Nephron progenitor cell (in vitro differentiated cells): ENCODE data around the gene ZNF30.

ENCODE experiments used
- DNase-seq: peaks from one replicate; pipeline ENCODE4 v3.0.0; 2021
- H3K27ac Mint-ChIP-seq: 2 replicates; pipeline ENCODE4 v1.8.0; 2021; ENCODE audit warnings: mild to moderate bottlenecking, moderate library complexity, mixed read lengths
- H3K27me3 Mint-ChIP-seq: 2 replicates; pipeline ENCODE4 v1.8.0; 2021; ENCODE audit warnings: mild to moderate bottlenecking, low read depth, mixed read lengths; ENCODE audit not compliant: poor library complexity
- H3K36me3 Mint-ChIP-seq: 2 replicates; pipeline ENCODE4 v1.8.0; 2021; ENCODE audit warnings: low read depth, mixed read lengths
- H3K4me1 Mint-ChIP-seq: 2 replicates; pipeline ENCODE4 v1.8.0; 2021; ENCODE audit warnings: mixed read lengths
- H3K4me3 Mint-ChIP-seq: 2 replicates; pipeline ENCODE4 v1.8.0; 2021; ENCODE audit warnings: mild to moderate bottlenecking, moderate library complexity, mixed read lengths
- H3K9me3 Mint-ChIP-seq: 2 replicates; pipeline ENCODE4 v1.8.0; 2021; ENCODE audit warnings: mild to moderate bottlenecking, moderate library complexity, mixed read lengths
- TF ChIP-seq, protein P1 (sequence below): fragments of 200-600 bp; sonication (generic); IDR thresholded peaks from 2 replicates; pipeline ENCODE4 v1.5.0; 2021; ENCODE audit warnings: antibody characterized with exemption

ZNF30 gene

DNA sequence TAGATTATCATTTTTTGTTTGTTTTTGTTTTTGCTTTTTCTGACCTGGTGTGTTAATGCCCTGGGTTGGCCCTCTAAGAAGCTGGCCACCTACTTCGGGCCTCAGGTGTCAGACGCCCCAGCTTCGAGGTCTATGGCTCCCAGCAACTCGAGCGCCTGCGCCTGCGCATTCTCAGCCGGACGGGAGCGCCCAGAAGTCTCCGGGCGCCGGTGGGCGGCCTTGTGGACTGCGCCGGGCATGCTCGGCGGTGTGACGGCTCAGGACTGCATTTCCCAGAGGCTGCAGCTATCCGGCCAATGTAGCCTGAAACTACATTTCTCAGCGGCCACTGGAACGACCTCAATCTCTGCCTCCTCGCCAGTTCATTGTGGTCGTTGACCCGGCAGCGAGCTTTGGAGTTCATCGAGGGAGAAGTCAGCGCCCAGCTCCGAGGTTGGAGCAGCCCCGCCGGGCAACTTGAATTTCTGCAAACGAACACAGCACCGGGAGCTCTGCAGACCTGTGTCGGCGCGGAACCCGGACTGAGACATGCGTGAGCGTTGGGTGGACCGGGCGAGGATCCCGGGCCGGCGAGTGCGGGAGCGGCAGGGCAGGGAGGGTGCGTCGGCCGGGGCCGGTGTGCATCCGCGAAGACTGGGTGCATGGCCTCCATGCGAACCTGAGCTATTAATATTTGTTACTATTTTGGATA, at the start of gene ZNF30:
Gene ZNF30 (plus strand): TSS at position 219 of the 691 bp plus-strand sequence. CDS start 3,045 bp downstream, outside the sequence.
- Mint-ChIP-seq H3K4me1 (peaks cover 15% of the 10 kb centered on the region), H3K27ac (peak within 1 kb of the TSS; percentile 98), H3K9me3 (peaks cover 29% of the 10 kb centered on the region), H3K4me3 (peak within 1 kb of the TSS; percentile 99), H3K27me3 (peaks cover 17% of the 10 kb centered on the region), H3K36me3 (peaks cover 32% of the 10 kb centered on the region)
- TF ChIP-seq, protein P1, sequence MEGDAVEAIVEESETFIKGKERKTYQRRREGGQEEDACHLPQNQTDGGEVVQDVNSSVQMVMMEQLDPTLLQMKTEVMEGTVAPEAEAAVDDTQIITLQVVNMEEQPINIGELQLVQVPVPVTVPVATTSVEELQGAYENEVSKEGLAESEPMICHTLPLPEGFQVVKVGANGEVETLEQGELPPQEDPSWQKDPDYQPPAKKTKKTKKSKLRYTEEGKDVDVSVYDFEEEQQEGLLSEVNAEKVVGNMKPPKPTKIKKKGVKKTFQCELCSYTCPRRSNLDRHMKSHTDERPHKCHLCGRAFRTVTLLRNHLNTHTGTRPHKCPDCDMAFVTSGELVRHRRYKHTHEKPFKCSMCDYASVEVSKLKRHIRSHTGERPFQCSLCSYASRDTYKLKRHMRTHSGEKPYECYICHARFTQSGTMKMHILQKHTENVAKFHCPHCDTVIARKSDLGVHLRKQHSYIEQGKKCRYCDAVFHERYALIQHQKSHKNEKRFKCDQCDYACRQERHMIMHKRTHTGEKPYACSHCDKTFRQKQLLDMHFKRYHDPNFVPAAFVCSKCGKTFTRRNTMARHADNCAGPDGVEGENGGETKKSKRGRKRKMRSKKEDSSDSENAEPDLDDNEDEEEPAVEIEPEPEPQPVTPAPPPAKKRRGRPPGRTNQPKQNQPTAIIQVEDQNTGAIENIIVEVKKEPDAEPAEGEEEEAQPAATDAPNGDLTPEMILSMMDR: no peak
- peak; percentile 90 for DNase-seq

DNA sequence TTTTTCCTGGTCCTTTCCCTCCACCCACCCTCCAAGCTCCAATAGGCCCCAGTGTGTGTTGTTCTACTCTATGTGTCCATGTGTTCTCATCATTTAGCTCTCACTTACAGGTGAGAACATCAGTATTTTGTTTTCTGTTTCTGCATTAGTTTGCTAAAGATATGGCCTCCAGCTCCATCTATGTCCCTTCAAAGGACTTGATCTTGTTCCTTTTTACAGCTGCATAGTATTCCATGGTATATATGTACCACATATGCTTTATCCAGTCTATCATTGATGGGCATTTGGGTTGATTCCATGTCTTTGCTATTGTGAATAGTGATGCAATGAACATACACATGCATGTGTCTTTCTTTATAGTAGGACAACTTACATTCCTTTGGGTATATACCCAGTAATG, 47.1 kb upstream of the ZNF30 start:
- H3K27me3 Mint-ChIP-seq: peaks cover 43% of the 10 kb centered on the region
- TF ChIP-seq, protein P1: no peak
- H3K36me3 Mint-ChIP-seq: no peaks in the 10 kb centered on the region
- no peak for DNase-seq
- H3K4me1 Mint-ChIP-seq: no peaks in the 10 kb centered on the region
- H3K27ac Mint-ChIP-seq: no peak overlapping the region
- no peak overlapping the region for H3K4me3 Mint-ChIP-seq
- H3K9me3 Mint-ChIP-seq: peaks cover 16% of the 10 kb centered on the region

DNA sequence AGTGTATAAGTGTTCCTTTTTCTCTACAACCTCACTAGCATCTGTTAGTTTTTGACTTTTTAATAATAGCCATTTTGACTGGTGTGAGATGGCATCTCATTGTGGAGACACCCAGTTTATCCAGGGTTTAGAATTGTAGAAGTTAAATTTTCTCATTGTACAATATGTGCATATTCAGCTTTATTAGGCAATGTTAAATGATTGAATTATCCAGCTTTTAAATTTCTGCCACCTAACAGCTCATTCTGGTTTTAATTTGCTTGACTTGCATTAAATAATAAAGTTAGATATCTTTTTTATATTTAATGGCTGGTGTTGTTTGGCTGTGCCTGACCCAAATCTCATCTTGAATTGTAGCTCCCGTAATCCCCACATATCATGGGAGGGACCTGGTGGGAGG, 46.7 kb upstream of the ZNF30 start:
- no peak overlapping the region for H3K27ac Mint-ChIP-seq
- TF ChIP-seq, protein P1: no peak
- H3K4me1 Mint-ChIP-seq: no peaks in the 10 kb centered on the region
- no peak for DNase-seq
- H3K36me3 Mint-ChIP-seq: no peaks in the 10 kb centered on the region
- H3K9me3 Mint-ChIP-seq: peaks cover 20% of the 10 kb centered on the region
- H3K4me3 Mint-ChIP-seq: no peak overlapping the region
- H3K27me3 Mint-ChIP-seq: peaks cover 43% of the 10 kb centered on the region

DNA sequence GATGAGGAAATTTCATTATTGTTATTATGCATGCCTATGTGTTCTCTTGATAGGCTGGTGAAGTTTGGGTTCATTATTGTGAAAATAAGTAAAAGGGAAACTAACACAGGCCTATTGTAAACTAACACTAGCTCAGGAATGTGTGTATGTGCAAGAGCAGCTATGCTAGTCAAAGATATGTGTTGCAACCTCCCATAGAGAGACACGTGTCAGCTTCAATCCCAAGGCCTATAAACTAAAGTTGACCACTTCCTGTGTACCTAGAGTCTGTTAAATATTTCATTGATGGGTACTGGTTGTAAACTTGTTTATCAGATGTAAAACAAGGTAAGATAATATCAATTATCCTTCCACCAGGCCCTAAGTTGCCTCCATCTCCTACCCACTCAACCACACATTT, 44.7 kb upstream of the ZNF30 start:
- no peak for DNase-seq
- H3K4me1 Mint-ChIP-seq: no peaks in the 10 kb centered on the region
- H3K36me3 Mint-ChIP-seq: no peaks in the 10 kb centered on the region
- no peak overlapping the region for H3K4me3 Mint-ChIP-seq
- peaks cover 30% of the 10 kb centered on the region for H3K9me3 Mint-ChIP-seq
- H3K27ac Mint-ChIP-seq: no peak overlapping the region
- H3K27me3 Mint-ChIP-seq: peaks cover 38% of the 10 kb centered on the region
- TF ChIP-seq, protein P1: no peak

DNA sequence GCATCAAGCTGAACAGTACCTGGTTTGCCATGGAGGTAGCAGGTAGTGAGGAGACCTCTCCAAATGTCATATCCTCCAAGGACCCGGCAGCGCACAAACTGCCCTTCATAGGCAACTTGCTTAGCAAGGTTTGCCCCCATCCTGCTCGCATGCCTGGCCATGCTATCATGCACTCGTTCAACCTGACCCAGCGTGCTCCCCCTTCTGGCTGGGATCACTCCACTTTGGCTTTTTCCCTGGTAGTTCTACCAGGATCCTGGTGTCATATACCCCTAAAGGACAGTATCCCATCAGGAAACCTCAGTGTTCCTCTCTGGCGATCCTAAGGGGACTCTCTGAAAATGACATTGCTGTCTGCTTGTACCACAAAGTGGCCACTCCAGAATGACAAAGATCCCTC, 38.6 kb upstream of the ZNF30 start:
- TF ChIP-seq, protein P1: no peak
- Mint-ChIP-seq H3K36me3 (no peaks in the 10 kb centered on the region), H3K27me3 (peaks cover 41% of the 10 kb centered on the region), H3K9me3 (peaks cover 36% of the 10 kb centered on the region), H3K4me3 (no peak overlapping the region), H3K4me1 (no peaks in the 10 kb centered on the region), H3K27ac (no peak overlapping the region)
- DNase-seq: no peak

DNA sequence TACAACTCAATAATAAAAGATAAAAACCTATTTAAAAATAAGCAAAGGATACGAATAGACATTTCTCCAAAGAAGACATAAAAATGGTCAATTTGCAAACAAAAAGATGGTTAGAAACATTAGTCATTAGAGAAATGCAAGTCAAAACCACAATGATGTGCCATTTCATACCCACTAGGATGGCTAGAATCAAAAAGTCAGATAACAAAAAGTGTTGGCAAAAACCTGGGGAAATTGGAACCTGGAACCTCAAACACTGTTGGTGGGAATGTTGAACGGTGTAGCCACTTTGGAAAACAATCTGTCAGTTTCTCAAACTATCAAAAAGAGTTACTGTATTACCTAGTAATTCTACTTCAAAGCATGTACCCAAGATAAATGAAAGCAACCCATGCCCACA, 26.5 kb upstream of the ZNF30 start:
- H3K9me3 Mint-ChIP-seq: peaks cover 16% of the 10 kb centered on the region
- peaks cover 4% of the 10 kb centered on the region for H3K4me1 Mint-ChIP-seq

More for the DNA sequence above, 26.5 kb upstream of the ZNF30 start:
- no peak for DNase-seq
- TF ChIP-seq, protein P1: no peak
- H3K27me3 Mint-ChIP-seq: peaks cover 67% of the 10 kb centered on the region
- H3K4me3 Mint-ChIP-seq: no peak overlapping the region
- no peaks in the 10 kb centered on the region for H3K36me3 Mint-ChIP-seq
- H3K27ac Mint-ChIP-seq: no peak overlapping the region
